Ectodermal cell (in vitro differentiated cells): ENCODE measurements around the gene PRX. TPM values are rescaled to one million over a fixed set of nuclear protein-coding genes. Genes with fewer than 3 reads are reported as not detected.
"Not testable (repeated sequence)": the region's sequence is repeated elsewhere in the genome, so short reads cannot be mapped to it uniquely, and the experiment has no call there.

Experiments
- H3K27ac ChIP-seq: 2 replicates; pipeline ENCODE4 v1.7.0; 2013; ENCODE audit warnings: mild to moderate bottlenecking, low read depth, low read length; ENCODE audit not compliant: insufficient read depth, poor library complexity, severe bottlenecking
- H3K27me3 ChIP-seq: 2 replicates; pipeline ENCODE4 v1.7.0; 2013; ENCODE audit warnings: mild to moderate bottlenecking, low read length; ENCODE audit not compliant: insufficient read depth, control insufficient read depth, poor library complexity, severe bottlenecking
- H3K36me3 ChIP-seq: one replicate; pipeline ENCODE4 v1.7.0; 2013; ENCODE audit warnings: low read length; ENCODE audit not compliant: control insufficient read depth, insufficient read depth
- H3K4me1 ChIP-seq: one replicate; pipeline ENCODE4 v1.7.0; 2013; ENCODE audit warnings: low read length; ENCODE audit not compliant: control insufficient read depth, insufficient read depth
- H3K4me3 ChIP-seq: 2 replicates; pipeline ENCODE4 v1.7.0; 2013; ENCODE audit warnings: low read depth, low read length, control low read depth; ENCODE audit not compliant: insufficient read depth
- H3K9me3 ChIP-seq: 2 replicates; pipeline ENCODE4 v1.7.0; 2013; ENCODE audit warnings: mild to moderate bottlenecking, low read length, moderate library complexity; ENCODE audit not compliant: control insufficient read depth
- WGBS, 2 experiments: methylation state at CpG; one replicate each; pipeline ENCODE4 v1.1.7; 2013; ENCODE audit warnings: missing lambda C conversion rate in 2 of 2; 5-methylcytosine and 5-hydroxymethylcytosine counted together
- polyA plus RNA-seq, 4 experiments: library from polyadenylated mRNA; stranded (reverse); fragments of 50-300 nt; gene quantifications; one replicate each; pipeline ENCODE4 v1.2.3, GENCODE V29; 2013

Gene PRX
- 6.3 TPM for polyA plus RNA-seq (2013, experiment 1 of 4)
- 5.5 TPM for polyA plus RNA-seq (2013, experiment 2 of 4)
- polyA plus RNA-seq (2013, experiment 3 of 4): 5.7 TPM
- 5.8 TPM for polyA plus RNA-seq (2013, experiment 4 of 4)

DNA sequence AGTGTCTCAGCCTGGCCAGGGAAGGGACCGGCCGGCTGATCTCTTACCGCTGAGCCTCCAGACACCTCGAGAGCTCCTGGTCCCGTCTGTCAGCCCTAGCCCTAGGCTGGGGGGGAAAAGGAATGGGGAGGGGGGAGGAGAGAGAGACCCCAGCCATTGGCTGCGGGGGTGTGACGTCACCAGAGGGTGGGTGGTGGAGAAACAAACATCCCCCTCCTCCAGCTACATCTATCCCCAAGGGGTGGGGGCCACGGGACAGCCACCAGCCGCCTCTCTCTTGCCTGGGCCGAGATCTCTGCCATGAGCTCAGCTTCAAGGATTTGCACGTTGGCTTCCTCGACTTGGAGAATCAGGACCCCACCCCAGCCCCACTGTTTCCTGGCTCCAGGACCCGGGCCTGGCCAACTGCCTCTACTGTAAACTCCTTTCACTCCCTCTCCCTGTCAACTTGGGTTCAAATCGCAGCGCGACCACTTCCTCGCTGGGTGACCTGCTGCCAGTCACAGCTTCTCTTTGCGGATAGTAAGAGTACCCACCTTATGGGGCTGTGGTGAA lies at the start of gene PRX:
PRX (minus strand) TSS at position 88 of the 555 bp plus-strand sequence. CDS start 5,446 bp downstream, outside the sequence.
- no peaks in the 10 kb centered on the region for H3K9me3 ChIP-seq
- H3K36me3 ChIP-seq: no peaks in the 10 kb centered on the region
- 31 to 32% methylated on average over 17 to 18 of the region's 18 CpGs for WGBS, 2 experiments
- H3K4me3 ChIP-seq: no peak within 1 kb of the TSS
- H3K27me3 ChIP-seq: no peaks in the 10 kb centered on the region
- peak within 1 kb of the TSS; percentile 27 for H3K27ac ChIP-seq
- peaks cover 24% of the 10 kb centered on the region for H3K4me1 ChIP-seq

DNA sequence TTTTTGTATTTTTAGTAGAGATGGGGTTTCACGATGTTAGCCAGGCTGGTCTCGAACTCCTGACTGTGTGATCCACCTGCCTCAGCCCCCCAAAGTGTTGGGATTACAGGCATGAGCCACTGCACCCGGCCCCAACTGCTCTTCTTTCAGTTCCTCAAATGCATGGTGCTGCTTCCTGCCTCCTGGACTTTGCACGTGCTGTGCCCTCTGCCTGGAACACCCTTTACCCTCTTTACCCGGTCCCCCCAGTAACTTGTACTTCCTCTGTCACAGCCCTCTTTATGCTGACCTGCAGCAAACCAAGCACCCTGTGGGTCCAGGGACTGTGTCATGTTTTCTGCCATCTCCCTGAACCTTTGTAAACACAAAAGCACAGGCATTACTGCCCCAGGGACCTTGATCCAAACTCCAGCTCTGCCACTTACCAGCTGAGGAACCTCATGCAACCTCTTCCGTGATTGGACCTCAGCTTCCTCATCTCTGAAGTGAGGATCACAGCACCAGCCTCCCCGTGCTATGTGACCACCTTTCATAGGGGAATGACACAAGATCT lies 48.6 kb upstream of the PRX start:
- Histone ChIP-seq H3K27ac (no peak overlapping the region), H3K9me3 (no peaks in the 10 kb centered on the region), H3K27me3 (peaks cover 19% of the 10 kb centered on the region), H3K4me3 (no peak overlapping the region), H3K4me1 (no peaks in the 10 kb centered on the region), H3K36me3 (no peaks in the 10 kb centered on the region)
- 86 to 90% methylated on average over 7 of the region's 7 CpGs for WGBS, 2 experiments

DNA sequence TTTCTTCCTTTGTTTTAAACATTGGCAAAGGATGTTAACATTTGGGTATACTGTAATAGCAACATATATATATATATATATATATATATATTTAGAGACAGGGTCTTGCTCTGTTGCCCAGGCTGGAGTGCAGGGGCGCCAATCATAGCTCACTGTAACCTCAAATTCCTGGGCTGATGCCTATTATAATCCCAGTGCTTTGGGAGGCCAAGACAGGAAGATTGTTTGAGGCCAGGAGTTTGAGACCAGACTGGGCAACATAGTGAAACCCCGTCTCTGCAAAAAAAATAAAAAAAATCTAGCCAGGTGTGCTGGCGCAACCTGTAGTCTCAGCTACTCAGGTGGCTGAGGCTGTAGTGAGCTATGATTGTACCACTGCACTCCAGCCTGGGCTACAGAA lies 47.0 kb upstream of the PRX start:
- Histone ChIP-seq H3K4me1 (no peaks in the 10 kb centered on the region), H3K4me3 (no peak overlapping the region), H3K27me3 (peaks cover 9% of the 10 kb centered on the region), H3K9me3 (no peaks in the 10 kb centered on the region), H3K27ac (no peak overlapping the region), H3K36me3 (no peaks in the 10 kb centered on the region)
- 88 to 95% methylated on average over 3 of the region's 3 CpGs for WGBS, 2 experiments

DNA sequence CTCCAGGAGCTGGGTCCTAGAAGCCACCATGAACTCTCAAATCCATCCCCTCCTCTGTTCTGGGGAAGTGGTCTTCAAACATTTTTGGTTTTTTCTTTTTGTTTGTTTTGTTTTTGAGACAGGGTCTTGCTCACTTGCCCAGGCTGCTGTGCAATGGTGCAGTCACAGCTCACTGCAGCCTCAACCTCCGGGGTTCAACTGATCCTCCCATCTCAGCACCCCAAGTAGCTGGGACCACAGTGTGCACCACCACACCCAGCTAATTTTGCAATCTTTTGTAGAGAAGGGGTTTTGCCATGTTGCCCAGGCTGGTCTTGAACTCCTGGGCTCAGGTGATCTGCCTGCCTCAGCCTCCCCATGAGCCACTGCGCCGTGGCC lies 45.4 kb upstream of the PRX start:
- Histone ChIP-seq H3K4me3 (no peak overlapping the region), H3K27ac (no peak overlapping the region), H3K36me3 (no peaks in the 10 kb centered on the region), H3K27me3 (no peaks in the 10 kb centered on the region), H3K9me3 (no peaks in the 10 kb centered on the region), H3K4me1 (no peaks in the 10 kb centered on the region)
- WGBS, 2 experiments: 90 to 93% methylated on average over 3 of the region's 3 CpGs

DNA sequence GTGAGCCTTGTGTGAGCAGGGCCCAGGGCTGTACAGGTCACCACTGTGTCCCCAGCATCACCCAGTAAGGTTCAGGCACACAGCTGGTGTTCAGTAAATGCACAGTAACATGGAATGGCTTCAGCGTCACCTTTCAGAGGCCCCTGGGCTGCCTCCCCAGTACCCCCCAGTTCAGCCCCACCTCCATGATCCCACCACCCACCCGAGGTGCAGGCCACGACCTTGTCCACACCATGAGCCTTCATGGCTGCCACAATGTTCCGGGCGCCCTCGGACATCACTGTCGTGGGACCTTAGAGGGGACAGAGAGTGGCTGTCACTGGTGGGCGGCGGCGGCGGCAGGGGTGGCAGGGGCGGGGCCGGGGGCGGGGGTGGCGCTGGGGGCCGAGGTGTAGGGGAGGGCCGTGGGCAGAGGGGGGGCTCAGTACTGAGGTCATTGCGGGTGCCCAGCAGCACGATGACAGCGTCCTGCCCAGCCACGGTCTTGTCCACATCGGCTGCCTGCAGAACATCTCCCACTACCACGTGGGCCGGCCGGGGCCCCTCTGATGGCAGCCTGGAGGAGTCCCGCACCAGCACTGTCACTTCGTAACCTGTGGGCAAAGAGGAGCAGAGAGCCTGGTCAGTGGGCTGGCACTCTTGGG lies 44.9 kb upstream of the PRX start:
- no peaks in the 10 kb centered on the region for H3K36me3 ChIP-seq
- no peaks in the 10 kb centered on the region for H3K4me1 ChIP-seq
- no peaks in the 10 kb centered on the region for H3K27me3 ChIP-seq
- 89 to 94% methylated on average over 27 of the region's 27 CpGs for WGBS, 2 experiments
- no peak overlapping the region for H3K27ac ChIP-seq
- H3K4me3 ChIP-seq: no peak overlapping the region
- H3K9me3 ChIP-seq: no peaks in the 10 kb centered on the region

- H3K27me3 ChIP-seq: no peaks in the 10 kb centered on the region
- H3K36me3 ChIP-seq: no peaks in the 10 kb centered on the region
- 91 to 94% methylated on average over 5 of the region's 5 CpGs for WGBS, 2 experiments
- no peak overlapping the region for H3K27ac ChIP-seq
- no peaks in the 10 kb centered on the region for H3K9me3 ChIP-seq
- H3K4me1 ChIP-seq: no peaks in the 10 kb centered on the region
- H3K4me3 ChIP-seq: no peak overlapping the region
Measured at GRCh38 chr19:40457048-40457447, 43.9 kb upstream of the PRX start.

DNA sequence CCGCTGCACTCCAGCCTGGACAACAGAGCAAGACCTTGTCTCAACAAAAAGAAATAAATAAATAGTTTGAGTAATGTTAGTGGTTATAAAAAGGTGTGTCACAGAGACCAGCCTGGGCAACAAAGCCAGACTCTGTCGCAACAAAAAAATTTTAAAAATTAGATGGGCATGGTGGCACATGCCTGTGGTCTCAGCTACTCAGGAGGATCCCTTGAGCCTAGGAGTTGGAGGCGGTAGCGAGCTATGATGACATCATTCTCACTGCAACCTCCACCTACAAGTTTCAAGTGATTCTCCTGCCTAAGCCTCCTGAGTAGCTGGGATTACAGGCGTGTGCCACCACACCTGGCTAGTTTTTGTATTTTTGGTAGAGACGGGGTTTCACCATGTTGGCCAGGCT lies 40.8 kb upstream of the PRX start:
- H3K4me3 ChIP-seq, H3K4me1 ChIP-seq, H3K27me3 ChIP-seq, H3K27ac ChIP-seq, H3K9me3 ChIP-seq, H3K36me3 ChIP-seq: not testable (repeated sequence)
- WGBS, 2 experiments: 93 to 95% methylated on average over 6 of the region's 6 CpGs

DNA sequence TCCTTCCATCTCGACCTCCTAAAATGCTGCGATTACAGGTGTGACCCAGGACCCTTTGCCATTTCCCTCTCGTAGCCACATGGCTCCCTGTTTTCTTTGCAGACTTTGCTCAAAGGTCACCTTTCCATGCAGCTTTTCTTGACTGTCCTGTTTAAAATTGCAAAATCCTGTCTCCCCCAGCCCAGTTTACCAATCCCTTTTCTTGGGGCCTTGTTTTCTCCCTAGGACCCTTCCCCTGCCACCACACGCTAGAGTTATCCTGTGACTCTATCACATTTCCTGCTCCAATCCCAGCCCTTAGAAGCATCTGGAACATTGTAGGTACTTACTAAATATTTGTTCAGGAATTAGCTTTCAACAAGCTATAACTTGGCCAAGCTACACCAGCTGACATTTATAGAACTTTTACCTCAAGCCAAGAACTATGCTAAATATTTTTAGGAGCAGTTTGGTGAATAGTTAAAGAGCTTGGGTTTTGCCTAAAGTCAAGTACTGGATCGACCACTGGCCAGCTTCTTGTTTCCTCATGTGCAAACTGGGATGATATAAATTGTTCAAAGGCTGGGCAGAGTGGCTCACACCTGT lies 40.1 kb upstream of the PRX start:
- Histone ChIP-seq H3K27me3 (no peaks in the 10 kb centered on the region), H3K36me3 (no peaks in the 10 kb centered on the region), H3K9me3 (no peaks in the 10 kb centered on the region), H3K27ac (no peak overlapping the region), H3K4me3 (no peak overlapping the region), H3K4me1 (no peaks in the 10 kb centered on the region)
- WGBS, 2 experiments: 89 to 96% methylated on average over 5 of the region's 5 CpGs

DNA sequence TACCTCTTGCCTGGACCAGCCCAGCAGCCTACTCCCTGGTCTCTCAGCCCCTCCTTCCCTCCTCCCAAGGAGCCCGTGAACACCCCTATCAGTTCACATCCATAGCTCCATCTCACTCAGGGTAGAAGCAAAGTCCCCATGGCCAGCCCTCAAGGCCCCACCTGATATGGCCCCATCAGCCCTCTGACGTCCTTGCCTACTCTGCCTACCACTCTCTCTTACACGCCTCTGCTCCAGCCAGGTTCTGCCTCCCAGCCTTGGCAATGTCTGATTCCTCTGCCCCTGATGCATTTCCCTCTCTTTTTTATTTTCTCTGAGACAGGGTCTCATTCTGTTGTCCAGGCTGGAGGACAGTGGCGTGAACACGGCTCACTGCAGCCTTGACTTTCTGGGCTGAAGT lies 38.8 kb upstream of the PRX start:
- Histone ChIP-seq H3K36me3 (no peaks in the 10 kb centered on the region), H3K27ac (no peak overlapping the region), H3K27me3 (no peaks in the 10 kb centered on the region), H3K4me3 (no peak overlapping the region), H3K4me1 (no peaks in the 10 kb centered on the region), H3K9me3 (no peaks in the 10 kb centered on the region)
- 83 to 84% methylated on average over 5 of the region's 5 CpGs for WGBS, 2 experiments

- no peak overlapping the region for H3K27ac ChIP-seq
- peaks cover 8% of the 10 kb centered on the region for H3K4me1 ChIP-seq
- 85 to 92% methylated on average over 4 of the region's 4 CpGs for WGBS, 2 experiments
- no peaks in the 10 kb centered on the region for H3K36me3 ChIP-seq
- no peaks in the 10 kb centered on the region for H3K27me3 ChIP-seq
- no peaks in the 10 kb centered on the region for H3K9me3 ChIP-seq
- H3K4me3 ChIP-seq: no peak overlapping the region
Measured at GRCh38 chr19:40450664-40451063, 37.5 kb upstream of the PRX start.
